Endodermal cell (in vitro differentiated cells): ENCODE results near the gene NLRP9. TPM values are rescaled to one million over a fixed set of nuclear protein-coding genes. Genes with fewer than 3 reads are reported as not detected.

Experiments used
- DNase-seq: peaks from one replicate; pipeline ENCODE4 v3.0.0-alpha.2; 2017
- H3K27ac ChIP-seq: 2 replicates; pipeline ENCODE4 v1.5.1; 2013; ENCODE audit warnings: mild to moderate bottlenecking, low read depth, low read length, moderate library complexity
- H3K27me3 ChIP-seq: 2 replicates; pipeline ENCODE4 v1.6.1; 2013; ENCODE audit warnings: mild to moderate bottlenecking, low read length, moderate library complexity; ENCODE audit not compliant: insufficient read depth, control insufficient read depth, poor library complexity, severe bottlenecking
- H3K36me3 ChIP-seq: 2 replicates; pipeline ENCODE4 v1.7.0; 2013; ENCODE audit warnings: mild to moderate bottlenecking, low read length, moderate library complexity; ENCODE audit not compliant: control insufficient read depth, insufficient read depth
- H3K4me1 ChIP-seq: one replicate; pipeline ENCODE4 v1.7.0; 2013; ENCODE audit warnings: low read length; ENCODE audit not compliant: control insufficient read depth, insufficient read depth
- H3K4me3 ChIP-seq: 2 replicates; pipeline ENCODE4 v1.5.1; 2013; ENCODE audit warnings: mild to moderate bottlenecking, low read length, moderate library complexity
- H3K9ac ChIP-seq: 2 replicates; pipeline ENCODE4 v1.6.1; 2013; ENCODE audit warnings: mild to moderate bottlenecking, low read length, moderate library complexity; ENCODE audit not compliant: poor library complexity, severe bottlenecking; ENCODE audit errors: extremely low read depth
- H3K9me3 ChIP-seq: 2 replicates; pipeline ENCODE4 v1.6.1; 2013; ENCODE audit warnings: mild to moderate bottlenecking, low read length, moderate library complexity; ENCODE audit not compliant: control insufficient read depth
- H3K27ac Mint-ChIP-seq: 2 replicates; pipeline ENCODE4 v1.8.0; 2020; ENCODE audit warnings: mixed read lengths
- H3K27me3 Mint-ChIP-seq: 2 replicates; pipeline ENCODE4 v1.8.0; 2021; ENCODE audit warnings: mild to moderate bottlenecking, mixed read lengths; ENCODE audit not compliant: insufficient read depth
- H3K36me3 Mint-ChIP-seq: 2 replicates; pipeline ENCODE4 v1.8.0; 2020; ENCODE audit warnings: low read depth, mixed read lengths
- H3K4me1 Mint-ChIP-seq: 2 replicates; pipeline ENCODE4 v1.8.0; 2020; ENCODE audit warnings: mixed read lengths
- H3K4me3 Mint-ChIP-seq: 2 replicates; pipeline ENCODE4 v1.8.0; 2020; ENCODE audit warnings: mild to moderate bottlenecking, moderate library complexity, mixed read lengths
- H3K9me3 Mint-ChIP-seq: 2 replicates; pipeline ENCODE4 v1.8.0; 2020; ENCODE audit warnings: mild to moderate bottlenecking, mixed read lengths
- WGBS, 2 experiments: methylation state at CpG; one replicate each; pipeline versions ENCODE4 v1.1.5 to v1.1.7; 2013; ENCODE audit warnings: missing lambda C conversion rate in 2 of 2, mixed read lengths in 1 of 2; ENCODE audit not compliant: insufficient coverage in 1 of 2, insufficient read length in 1 of 2; 5-methylcytosine and 5-hydroxymethylcytosine counted together
- long read RNA-seq, 4 experiments: library from polyadenylated mRNA in 2 of 4; library from RNA in 1 of 4; library from capped mRNA in 1 of 4; stranded (forward) in 3 of 4; unstranded in 1 of 4; transcript quantifications; one replicate each; pipeline ENCODE4 v2.0.0, GENCODE V29; 2020 to 2021; ENCODE audit warnings: inconsistent platforms in 1 of 4
- polyA plus RNA-seq, 2 experiments: library from polyadenylated mRNA; stranded (reverse); fragments of 50-300 nt; gene quantifications; one replicate each; pipeline ENCODE4 v1.2.3, GENCODE V29; 2013
- total RNA-seq, 2 donors: library from RNA; stranded (reverse); fragmentation: NEBNext Ultra II Directional in 1 of 2; extraction: Animal tissue kit (Norgen Biotek cat#: 25700) in 1 of 2; gene quantifications; 2 replicates in 1 of 2; 3 replicates in 1 of 2; pipeline ENCODE4 v1.2.1, GENCODE V29; 2021
- TF ChIP-seq, protein P1 (sequence below): fragments of 200-600 bp; sonication (generic); conservative IDR thresholded peaks from 2 replicates; pipeline ENCODE4 v1.5.0; 2021; ENCODE audit warnings: antibody characterized with exemption, mild to moderate bottlenecking

Gene NLRP9
- total RNA-seq: not detected
- not detected for polyA plus RNA-seq (2013, experiment 1 of 2)
- not detected for polyA plus RNA-seq (2013, experiment 2 of 2)
- long read RNA-seq, experiment 1: 0 reads
- long read RNA-seq, experiment 2: 0 reads
- long read RNA-seq, experiment 3: 0 reads
- long read RNA-seq, experiment 4: 0 reads

DNA sequence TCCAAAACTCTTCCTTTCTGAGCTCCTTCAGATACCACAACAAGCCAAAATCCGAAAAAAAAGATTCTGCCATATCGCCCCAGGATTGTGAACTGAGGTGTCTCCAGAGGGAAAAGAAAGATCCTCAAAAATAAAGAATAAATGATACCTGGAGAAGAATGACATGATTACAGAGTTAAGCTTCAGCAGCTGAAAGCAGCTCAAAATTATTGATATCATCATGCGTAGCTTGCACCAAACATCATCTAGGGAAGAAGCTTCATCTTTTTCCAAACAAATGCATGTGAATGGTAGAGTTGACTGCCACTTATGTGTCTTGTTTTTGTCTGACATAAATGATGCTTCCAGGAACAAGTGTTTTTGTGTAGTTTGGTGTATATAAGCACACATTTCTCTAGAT is at the start of gene NLRP9:
NLRP9 (minus strand) TSS at position 101 of the 400 bp plus-strand sequence; CDS start at position 73, 28 bp downstream.
- Mint-ChIP-seq H3K36me3 (no peaks in the 10 kb centered on the region), H3K4me3 (no peak within 1 kb of the TSS)

DNA sequence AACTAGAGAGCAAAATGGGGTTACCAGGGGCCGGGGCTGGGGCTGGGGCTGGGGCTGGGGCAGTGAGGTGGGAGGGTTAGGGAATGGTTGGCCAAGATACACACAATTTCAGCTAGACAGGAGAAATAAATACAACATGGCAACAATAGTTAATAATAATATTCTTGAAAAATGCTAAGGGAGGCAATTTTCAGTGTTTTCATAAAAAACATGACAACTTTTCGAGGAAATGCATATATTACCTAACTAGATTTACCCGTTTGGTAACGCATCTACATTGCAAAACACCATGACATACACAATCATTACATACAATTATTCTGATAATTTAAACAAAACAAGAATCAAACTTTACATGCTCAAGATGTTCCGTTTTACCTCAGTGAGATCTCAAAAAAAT is 42.9 kb upstream of the NLRP9 start:
- Mint-ChIP-seq H3K27ac (no peak overlapping the region), H3K27me3 (no peaks in the 10 kb centered on the region), H3K4me1 (no peaks in the 10 kb centered on the region), H3K4me3 (no peak overlapping the region), H3K9me3 (peaks cover 96% of the 10 kb centered on the region), H3K36me3 (no peaks in the 10 kb centered on the region)
- Histone ChIP-seq H3K4me3 (no peak overlapping the region), H3K9ac (no peak overlapping the region), H3K36me3 (no peaks in the 10 kb centered on the region), H3K4me1 (no peaks in the 10 kb centered on the region), H3K27me3 (no peaks in the 10 kb centered on the region), H3K9me3 (peaks cover 66% of the 10 kb centered on the region), H3K27ac (no peak overlapping the region)
- TF ChIP-seq, protein P1, sequence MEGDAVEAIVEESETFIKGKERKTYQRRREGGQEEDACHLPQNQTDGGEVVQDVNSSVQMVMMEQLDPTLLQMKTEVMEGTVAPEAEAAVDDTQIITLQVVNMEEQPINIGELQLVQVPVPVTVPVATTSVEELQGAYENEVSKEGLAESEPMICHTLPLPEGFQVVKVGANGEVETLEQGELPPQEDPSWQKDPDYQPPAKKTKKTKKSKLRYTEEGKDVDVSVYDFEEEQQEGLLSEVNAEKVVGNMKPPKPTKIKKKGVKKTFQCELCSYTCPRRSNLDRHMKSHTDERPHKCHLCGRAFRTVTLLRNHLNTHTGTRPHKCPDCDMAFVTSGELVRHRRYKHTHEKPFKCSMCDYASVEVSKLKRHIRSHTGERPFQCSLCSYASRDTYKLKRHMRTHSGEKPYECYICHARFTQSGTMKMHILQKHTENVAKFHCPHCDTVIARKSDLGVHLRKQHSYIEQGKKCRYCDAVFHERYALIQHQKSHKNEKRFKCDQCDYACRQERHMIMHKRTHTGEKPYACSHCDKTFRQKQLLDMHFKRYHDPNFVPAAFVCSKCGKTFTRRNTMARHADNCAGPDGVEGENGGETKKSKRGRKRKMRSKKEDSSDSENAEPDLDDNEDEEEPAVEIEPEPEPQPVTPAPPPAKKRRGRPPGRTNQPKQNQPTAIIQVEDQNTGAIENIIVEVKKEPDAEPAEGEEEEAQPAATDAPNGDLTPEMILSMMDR: no peak
- WGBS, 2 experiments: 66 to 78% methylated on average over 4 of the region's 5 CpGs
- DNase-seq: no peak

More for the DNA sequence above, at the start of gene NLRP9:
- Histone ChIP-seq H3K27ac (no peak within 1 kb of the TSS), H3K9me3 (peaks cover 36% of the 10 kb centered on the region), H3K4me3 (no peak within 1 kb of the TSS), H3K9ac (no peak within 1 kb of the TSS), H3K27me3 (no peaks in the 10 kb centered on the region), H3K36me3 (no peaks in the 10 kb centered on the region), H3K4me1 (no peaks in the 10 kb centered on the region)
- peaks cover 81% of the 10 kb centered on the region for H3K9me3 Mint-ChIP-seq
- TF ChIP-seq, protein P1: no peak
- no peaks in the 10 kb centered on the region for H3K27me3 Mint-ChIP-seq
- WGBS, 2 experiments: 63 to 75% methylated on average over 1 to 3 of the region's 3 CpGs
- no peak within 1 kb of the TSS for H3K27ac Mint-ChIP-seq
- no peaks in the 10 kb centered on the region for H3K4me1 Mint-ChIP-seq
- no peak for DNase-seq

DNA sequence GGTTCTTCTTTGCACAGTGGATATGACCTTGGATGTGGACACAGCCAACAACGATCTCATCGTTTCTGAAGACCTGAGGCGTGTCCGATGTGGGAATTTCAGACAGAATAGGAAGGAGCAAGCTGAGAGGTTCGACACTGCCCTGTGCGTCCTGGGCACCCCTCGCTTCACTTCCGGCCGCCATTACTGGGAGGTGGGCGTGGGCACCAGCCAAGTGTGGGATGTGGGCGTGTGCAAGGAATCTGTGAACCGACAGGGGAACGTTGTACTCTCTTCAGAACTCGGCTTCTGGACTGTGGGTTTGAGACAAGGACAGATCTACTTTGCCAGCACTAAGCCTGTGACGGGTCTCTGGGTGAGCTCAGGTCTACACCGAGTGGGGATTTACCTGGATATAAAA is 40.1 kb upstream of the NLRP9 start:
- peaks cover 86% of the 10 kb centered on the region for H3K9me3 Mint-ChIP-seq

More for the DNA sequence above, 40.1 kb upstream of the NLRP9 start:
- H3K36me3 ChIP-seq: no peaks in the 10 kb centered on the region
- TF ChIP-seq, protein P1: no peak
- no peak overlapping the region for H3K27ac ChIP-seq
- Mint-ChIP-seq H3K4me3 (no peak overlapping the region), H3K4me1 (no peaks in the 10 kb centered on the region), H3K27ac (no peak overlapping the region), H3K36me3 (no peaks in the 10 kb centered on the region), H3K27me3 (no peaks in the 10 kb centered on the region)
- H3K4me3 ChIP-seq: no peak overlapping the region
- DNase-seq: no peak
- no peaks in the 10 kb centered on the region for H3K27me3 ChIP-seq
- H3K9me3 ChIP-seq: peaks cover 53% of the 10 kb centered on the region
- no peak overlapping the region for H3K9ac ChIP-seq
- 77 to 82% methylated on average over 12 to 16 of the region's 16 CpGs for WGBS, 2 experiments
- H3K4me1 ChIP-seq: no peaks in the 10 kb centered on the region
